Measurements from ENCODE around the gene ZEB1. TPM values are rescaled to one million over a fixed set of nuclear protein-coding genes. Genes with fewer than 3 reads are reported as not detected.

ZEB1 gene
- total and polyA plus RNA-seq, 2 of the 8 experiments (the other 6 are each of a cell fraction or from before 2014, with no cell fraction given), result 0.08 to 0.15 TPM

- H4K8ac ChIP-seq (ENCODE audit: extremely low read depth, insufficient read depth, low read length), result no peak overlapping the region
- H3K18ac ChIP-seq (ENCODE audit: extremely low read depth, low read length), result no peak overlapping the region
- POLR2A ChIA-PET (ENCODE audit: partially characterized antibody), result no interaction called here
- H3K9ac ChIP-seq (replicated peaks in 1 of 4; ENCODE audit: extremely low read depth in 1 of 4, low read depth in 3 of 4, low read length in 3 of 4), result no peak overlapping the region
- H3K4ac ChIP-seq (replicated peaks; ENCODE audit: insufficient read length, low read depth, low read length), result no peak overlapping the region
- no peak overlapping the region for H3K27ac ChIP-seq (ENCODE audit: low read depth, low read length)
- H2BK12ac ChIP-seq (ENCODE audit: low read depth, low read length), result no peak overlapping the region
- H3K23ac ChIP-seq (ENCODE audit: insufficient read length), result no peak overlapping the region
- no peak overlapping the region for H3K56ac ChIP-seq (replicated peaks; ENCODE audit: insufficient read length, low read depth, low read length)
- H2BK20ac ChIP-seq (ENCODE audit: low read length), result no peak overlapping the region
- TF ChIP-seq TAF1 (IDR thresholded peaks at IDR 0.05; ENCODE audit: low read depth, low read length), result no peak
- no peak for TF ChIP-seq GABPA (IDR thresholded peaks at IDR 0.05; ENCODE audit: borderline replicate concordance, insufficient read depth, low read length)
- TF ChIP-seq PHF8 (conservative IDR thresholded peaks at IDR 0.05; ENCODE audit: low read depth, low read length), result no peak
- TF ChIP-seq RBBP5 (IDR thresholded peaks at IDR 0.05; ENCODE audit: borderline replicate concordance, low read depth, low read length), result no peak
- TF ChIP-seq KDM5A (IDR thresholded peaks at IDR 0.05; ENCODE audit: low read length), result no peak
- TF ChIP-seq SIN3A (conservative IDR thresholded peaks at IDR 0.05 in 1 of 2, IDR thresholded peaks at IDR 0.05 in 1 of 2; ENCODE audit: low read depth in 1 of 2, low read length in 2 of 2), result no peak
- no peak for TF ChIP-seq FOSL1 (IDR thresholded peaks at IDR 0.05; ENCODE audit: insufficient read depth, low read depth, low read length)
- no peak for TF ChIP-seq HDAC6 (IDR thresholded peaks at IDR 0.05; ENCODE audit: low read depth, low read length)
- TF ChIP-seq ASH2L (IDR thresholded peaks at IDR 0.05; ENCODE audit: low read length), result no peak
- TF ChIP-seq SIRT6 (IDR thresholded peaks at IDR 0.05; ENCODE audit: low read length), result no peak
- no peak for TF ChIP-seq KDM1A (IDR thresholded peaks at IDR 0.05; ENCODE audit: borderline replicate concordance, low read length)
- H3K4me2 ChIP-seq (ENCODE audit: insufficient read depth in 1 of 2, low read depth in 2 of 2, low read length in 2 of 2), result no peak overlapping the region
- H2AK5ac ChIP-seq (ENCODE audit: low read depth, low read length), result no peak overlapping the region
- no peak overlapping the region for H2BK5ac ChIP-seq (ENCODE audit: low read depth, low read length)
- DNase-seq (ENCODE audit: low read depth in 1 of 2, low spot score in 2 of 2), result no peak
- no peaks in the 10 kb centered on the region for H3K36me3 ChIP-seq (ENCODE audit: control insufficient read depth in 2 of 4, insufficient read depth in 4 of 4, low read length in 3 of 4)
- H3K14ac ChIP-seq (ENCODE audit: insufficient read length), result no peak overlapping the region
- no peaks in the 10 kb centered on the region for H3K27me3 ChIP-seq (replicated peaks in 1 of 4; ENCODE audit: control insufficient read depth in 3 of 4, extremely low read depth in 1 of 4, insufficient read depth in 3 of 4, low read length in 3 of 4)
- no peaks in the 10 kb centered on the region for H3K9me3 ChIP-seq (ENCODE audit: insufficient read depth in 2 of 2, low read depth in 1 of 2, low read length in 1 of 2)
- 91% methylated on average over 3 of the region's 3 CpGs; no CpG with 5 or more reads in 1 of the 2 experiments for whole genome bisulfite sequencing, 2 experiments (ENCODE audit: extremely low coverage in 1 of 2, insufficient coverage in 1 of 2, insufficient read length in 1 of 2, insufficient replicate concordance in 2 of 2, low coverage in 1 of 2, low lambda C conversion rate in 2 of 2, missing lambda C conversion rate in 1 of 2)
- H2BK15ac ChIP-seq (ENCODE audit: low read length), result no peak overlapping the region
- H2AFZ ChIP-seq (ENCODE audit: low read length), result no peak overlapping the region
- H4K91ac ChIP-seq (replicated peaks; ENCODE audit: insufficient read length, low read length), result no peak overlapping the region
- no peak overlapping the region for H4K5ac ChIP-seq (ENCODE audit: insufficient read length, low read depth, low read length)
- no peaks in the 10 kb centered on the region for H3K79me1 ChIP-seq (ENCODE audit: low read depth, low read length)
- CTCF ChIA-PET (ENCODE audit: partially characterized antibody), result interaction anchor here (1.4 kb wide), 1 partner anchor 649 kb away, joined by 3 read pairs; no protein-coding TSS in a partner anchor
- H4K20me1 ChIP-seq (replicated peaks in 1 of 2; ENCODE audit: control insufficient read depth in 1 of 2, insufficient read depth in 2 of 2, low read length in 2 of 2), result no peaks in the 10 kb centered on the region
- no peak overlapping the region for H3K4me3 ChIP-seq (ENCODE audit: extremely low read depth in 1 of 4, insufficient read depth in 2 of 4, low read depth in 3 of 4, low read length in 4 of 4)
- no peaks in the 10 kb centered on the region for H3K23me2 ChIP-seq (ENCODE audit: low read depth, low read length)
- no peak for FAIRE-seq
- H3K4me1 ChIP-seq (replicated peaks in 1 of 4; ENCODE audit: control insufficient read depth in 3 of 4, insufficient read depth in 4 of 4, low read length in 3 of 4), result no peaks in the 10 kb centered on the region
- H2BK120ac ChIP-seq (replicated peaks; ENCODE audit: low read depth, low read length), result no peak overlapping the region
- H3K79me2 ChIP-seq (ENCODE audit: control insufficient read depth in 1 of 2, insufficient read depth in 2 of 2, low read length in 2 of 2), result no peaks in the 10 kb centered on the region
Observed at GRCh38 chr10:31401287-31401686, 82.3 kb downstream of the ZEB1 start.
